Brain (organoid and tissue), 1 donor: ENCODE data around the gene ZNF791. TPM values are rescaled to one million over a fixed set of nuclear protein-coding genes. Genes with fewer than 3 reads are reported as not detected.

Experiments
- polyA plus RNA-seq: library from polyadenylated mRNA; stranded (reverse); fragments of 350-450 nt; fragmentation: Illumina TruSeq; extraction: RNeasy Lipid Tissue Mini Kit (QIAGEN cat#74804); gene quantifications from one replicate; pipeline ENCODE4 v1.2.3, GENCODE V29; 2015; ENCODE audit warnings: low read depth, low replicate concordance; ENCODE audit not compliant: insufficient read depth

The ZNF791 gene
- polyA plus RNA-seq, 1 donor from 2014 or later: 6.0 TPM

Other genes starting within 250 kb of the ZNF791 start
- gene ZNF442, start 245.2 kb upstream of the ZNF791 start, polyA plus RNA-seq: 0.12 TPM
- 0.85 TPM for gene ZNF799, start 209.6 kb upstream of the ZNF791 start, polyA plus RNA-seq
- 1.1 TPM for gene ZNF443, start 169.9 kb upstream of the ZNF791 start, polyA plus RNA-seq
- 0.63 TPM for gene ZNF709, start 126.1 kb upstream of the ZNF791 start, polyA plus RNA-seq
- gene ZNF564, start 59.4 kb upstream of the ZNF791 start, polyA plus RNA-seq: 2.4 TPM
- 0.90 TPM for gene ZNF490, start 107 bp upstream of the ZNF791 start, polyA plus RNA-seq
- gene MAN2B1, start 55.8 kb downstream of the ZNF791 start, polyA plus RNA-seq: 24.5 TPM
- gene WDR83, start 55.9 kb downstream of the ZNF791 start, polyA plus RNA-seq: 16.5 TPM
- 243 TPM for gene DHPS, start 71.0 kb downstream of the ZNF791 start, polyA plus RNA-seq
- not detected for gene GNG14, start 77.1 kb downstream of the ZNF791 start, polyA plus RNA-seq
- gene FBXW9, start 85.7 kb downstream of the ZNF791 start, polyA plus RNA-seq: 10.7 TPM
- 119 TPM for gene TNPO2, start 113.0 kb downstream of the ZNF791 start, polyA plus RNA-seq
- 303 TPM for gene TRIR, start 123.8 kb downstream of the ZNF791 start, polyA plus RNA-seq
- 138 TPM for gene GET3, start 126.6 kb downstream of the ZNF791 start, polyA plus RNA-seq
- 0.20 TPM for gene BEST2, start 140.9 kb downstream of the ZNF791 start, polyA plus RNA-seq
- gene HOOK2, start 164.6 kb downstream of the ZNF791 start, polyA plus RNA-seq: 14.8 TPM
- gene JUNB, start 180.6 kb downstream of the ZNF791 start, polyA plus RNA-seq: 25.7 TPM
- 1,078 TPM for gene PRDX2, start 190.9 kb downstream of the ZNF791 start, polyA plus RNA-seq
- gene THSD8, start 191.1 kb downstream of the ZNF791 start, polyA plus RNA-seq: 48.0 TPM
- 119 TPM for gene RNASEH2A, start 195.7 kb downstream of the ZNF791 start, polyA plus RNA-seq
- gene RTBDN, start 223.7 kb downstream of the ZNF791 start, polyA plus RNA-seq: 20.0 TPM
- 33.7 TPM for gene MAST1, start 227.6 kb downstream of the ZNF791 start, polyA plus RNA-seq